Measurements from ENCODE around the gene PLA2G15.
A peak's percentile ranks its signal among the peaks of the same experiment; 100 is the strongest.

The PLA2G15 gene

DNA sequence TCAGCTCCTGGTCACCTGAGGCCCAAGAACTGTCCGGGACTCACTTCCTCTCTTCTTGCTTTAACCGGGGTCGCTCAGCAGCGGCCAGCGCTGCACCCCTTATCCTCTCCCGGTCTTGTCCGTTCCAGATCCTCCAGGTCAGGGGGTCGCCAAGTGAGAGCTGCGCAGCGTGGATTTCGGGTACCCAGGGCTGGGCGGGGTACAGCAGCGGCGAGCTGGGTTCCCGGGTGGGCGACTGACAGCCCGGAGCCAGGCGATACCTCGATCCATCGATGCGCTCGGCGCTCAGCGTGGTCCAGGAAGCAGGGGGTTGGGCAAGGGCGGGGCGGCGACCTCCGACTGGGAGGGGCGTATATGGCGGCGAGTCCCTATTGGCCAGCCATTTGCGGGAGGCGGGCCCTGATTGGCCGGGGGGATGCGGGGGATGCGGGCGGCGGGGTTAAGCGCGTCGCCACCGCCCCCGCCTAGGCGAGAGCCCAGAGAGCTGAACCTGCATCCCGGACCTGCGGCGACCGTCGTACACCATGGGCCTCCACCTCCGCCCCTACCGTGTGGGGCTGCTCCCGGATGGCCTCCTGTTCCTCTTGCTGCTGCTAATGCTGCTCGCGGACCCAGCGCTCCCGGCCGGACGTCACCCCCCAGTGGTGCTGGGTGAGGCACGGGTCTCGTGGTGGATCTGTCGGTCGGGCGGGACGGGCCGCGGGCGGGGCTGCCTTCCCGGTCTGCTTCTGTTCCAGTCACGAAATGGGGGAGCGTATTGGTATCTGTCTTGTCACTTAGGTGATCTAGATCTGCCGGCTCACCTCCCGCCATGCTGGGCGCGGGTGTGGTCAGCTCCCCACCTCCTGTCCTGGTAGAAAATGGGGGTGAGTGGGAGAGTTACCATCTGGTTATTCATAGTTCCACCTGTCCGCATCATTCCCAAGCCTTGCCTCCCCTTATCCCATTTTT, at the start of gene PLA2G15 (continued):
- TF ChIP-seq, protein P1, sequence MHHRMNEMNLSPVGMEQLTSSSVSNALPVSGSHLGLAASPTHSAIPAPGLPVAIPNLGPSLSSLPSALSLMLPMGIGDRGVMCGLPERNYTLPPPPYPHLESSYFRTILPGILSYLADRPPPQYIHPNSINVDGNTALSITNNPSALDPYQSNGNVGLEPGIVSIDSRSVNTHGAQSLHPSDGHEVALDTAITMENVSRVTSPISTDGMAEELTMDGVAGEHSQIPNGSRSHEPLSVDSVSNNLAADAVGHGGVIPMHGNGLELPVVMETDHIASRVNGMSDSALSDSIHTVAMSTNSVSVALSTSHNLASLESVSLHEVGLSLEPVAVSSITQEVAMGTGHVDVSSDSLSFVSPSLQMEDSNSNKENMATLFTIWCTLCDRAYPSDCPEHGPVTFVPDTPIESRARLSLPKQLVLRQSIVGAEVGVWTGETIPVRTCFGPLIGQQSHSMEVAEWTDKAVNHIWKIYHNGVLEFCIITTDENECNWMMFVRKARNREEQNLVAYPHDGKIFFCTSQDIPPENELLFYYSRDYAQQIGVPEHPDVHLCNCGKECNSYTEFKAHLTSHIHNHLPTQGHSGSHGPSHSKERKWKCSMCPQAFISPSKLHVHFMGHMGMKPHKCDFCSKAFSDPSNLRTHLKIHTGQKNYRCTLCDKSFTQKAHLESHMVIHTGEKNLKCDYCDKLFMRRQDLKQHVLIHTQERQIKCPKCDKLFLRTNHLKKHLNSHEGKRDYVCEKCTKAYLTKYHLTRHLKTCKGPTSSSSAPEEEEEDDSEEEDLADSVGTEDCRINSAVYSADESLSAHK (tag by site-specific recombination; IDR thresholded peaks at IDR 0.05): no peak; the same call in 1 of the 2 replicates
- TF ChIP-seq ZNF292 (tag by site-specific recombination; IDR thresholded peaks at IDR 0.05; ENCODE audit: borderline replicate concordance, low read depth) (no peak), ZNF211 (tag by site-specific recombination; IDR thresholded peaks at IDR 0.05; ENCODE audit: low read depth) (no peak), ZNF544 (tag by site-specific recombination; IDR thresholded peaks at IDR 0.05) (no peak), ZNF140 (tag by site-specific recombination; IDR thresholded peaks at IDR 0.05) (no peak), ZNF202 (tag by site-specific recombination; IDR thresholded peaks at IDR 0.05; ENCODE audit: borderline replicate concordance) (no peak), ZNF335 (tag by site-specific recombination; conservative IDR thresholded peaks at IDR 0.05) (peak; percentile 71), ZNF610 (tag by site-specific recombination; IDR thresholded peaks at IDR 0.05; ENCODE audit: borderline replicate concordance) (0 out of 2 replicates have a peak, but pooled peaks have one; percentile 26), ZNF423 (tag by site-specific recombination; IDR thresholded peaks at IDR 0.05) (no peak), ZNF248 (tag by site-specific recombination; IDR thresholded peaks at IDR 0.05) (no peak), ZNF416 (tag by site-specific recombination; IDR thresholded peaks at IDR 0.05) (no peak), ZNF214 (tag by site-specific recombination; IDR thresholded peaks at IDR 0.05; ENCODE audit: borderline replicate concordance) (no peak), ZNF433 (tag by site-specific recombination; IDR thresholded peaks at IDR 0.05; ENCODE audit: low read depth) (no peak), SETDB1 (IDR thresholded peaks at IDR 0.05; ENCODE audit: insufficient read length, low read length) (no peak), YY1 (tag by site-specific recombination; IDR thresholded peaks at IDR 0.05) (no peak), BCL11A (tag by site-specific recombination; IDR thresholded peaks at IDR 0.05; ENCODE audit: low read depth) (no peak), HOXA7 (CRISPR knock-in tag; IDR thresholded peaks at IDR 0.05; ENCODE audit: borderline replicate concordance) (no peak), ZNF10 (tag by site-specific recombination; IDR thresholded peaks at IDR 0.05) (no peak), ZNF571 (tag by site-specific recombination; IDR thresholded peaks at IDR 0.05) (no peak), ZNF791 (tag by site-specific recombination; IDR thresholded peaks at IDR 0.05) (no peak), SCRT1 (tag by site-specific recombination; IDR thresholded peaks at IDR 0.05; ENCODE audit: borderline replicate concordance) (no peak), MYNN (tag by site-specific recombination; IDR thresholded peaks at IDR 0.05; ENCODE audit: borderline replicate concordance) (no peak), ZNF350 (tag by site-specific recombination; IDR thresholded peaks at IDR 0.05) (no peak), ZNF112 (tag by site-specific recombination; IDR thresholded peaks at IDR 0.05) (no peak), EGR2 (tag by site-specific recombination; IDR thresholded peaks at IDR 0.05; ENCODE audit: low read depth) (peak; percentile 92)
- TF ChIP-seq, protein P2, sequence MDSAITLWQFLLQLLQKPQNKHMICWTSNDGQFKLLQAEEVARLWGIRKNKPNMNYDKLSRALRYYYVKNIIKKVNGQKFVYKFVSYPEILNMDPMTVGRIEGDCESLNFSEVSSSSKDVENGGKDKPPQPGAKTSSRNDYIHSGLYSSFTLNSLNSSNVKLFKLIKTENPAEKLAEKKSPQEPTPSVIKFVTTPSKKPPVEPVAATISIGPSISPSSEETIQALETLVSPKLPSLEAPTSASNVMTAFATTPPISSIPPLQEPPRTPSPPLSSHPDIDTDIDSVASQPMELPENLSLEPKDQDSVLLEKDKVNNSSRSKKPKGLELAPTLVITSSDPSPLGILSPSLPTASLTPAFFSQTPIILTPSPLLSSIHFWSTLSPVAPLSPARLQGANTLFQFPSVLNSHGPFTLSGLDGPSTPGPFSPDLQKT (IDR thresholded peaks at IDR 0.05; ENCODE audit: borderline replicate concordance, low read depth, low read length): no peak; the same call in 1 of the 2 replicates
- TF ChIP-seq, protein P3, sequence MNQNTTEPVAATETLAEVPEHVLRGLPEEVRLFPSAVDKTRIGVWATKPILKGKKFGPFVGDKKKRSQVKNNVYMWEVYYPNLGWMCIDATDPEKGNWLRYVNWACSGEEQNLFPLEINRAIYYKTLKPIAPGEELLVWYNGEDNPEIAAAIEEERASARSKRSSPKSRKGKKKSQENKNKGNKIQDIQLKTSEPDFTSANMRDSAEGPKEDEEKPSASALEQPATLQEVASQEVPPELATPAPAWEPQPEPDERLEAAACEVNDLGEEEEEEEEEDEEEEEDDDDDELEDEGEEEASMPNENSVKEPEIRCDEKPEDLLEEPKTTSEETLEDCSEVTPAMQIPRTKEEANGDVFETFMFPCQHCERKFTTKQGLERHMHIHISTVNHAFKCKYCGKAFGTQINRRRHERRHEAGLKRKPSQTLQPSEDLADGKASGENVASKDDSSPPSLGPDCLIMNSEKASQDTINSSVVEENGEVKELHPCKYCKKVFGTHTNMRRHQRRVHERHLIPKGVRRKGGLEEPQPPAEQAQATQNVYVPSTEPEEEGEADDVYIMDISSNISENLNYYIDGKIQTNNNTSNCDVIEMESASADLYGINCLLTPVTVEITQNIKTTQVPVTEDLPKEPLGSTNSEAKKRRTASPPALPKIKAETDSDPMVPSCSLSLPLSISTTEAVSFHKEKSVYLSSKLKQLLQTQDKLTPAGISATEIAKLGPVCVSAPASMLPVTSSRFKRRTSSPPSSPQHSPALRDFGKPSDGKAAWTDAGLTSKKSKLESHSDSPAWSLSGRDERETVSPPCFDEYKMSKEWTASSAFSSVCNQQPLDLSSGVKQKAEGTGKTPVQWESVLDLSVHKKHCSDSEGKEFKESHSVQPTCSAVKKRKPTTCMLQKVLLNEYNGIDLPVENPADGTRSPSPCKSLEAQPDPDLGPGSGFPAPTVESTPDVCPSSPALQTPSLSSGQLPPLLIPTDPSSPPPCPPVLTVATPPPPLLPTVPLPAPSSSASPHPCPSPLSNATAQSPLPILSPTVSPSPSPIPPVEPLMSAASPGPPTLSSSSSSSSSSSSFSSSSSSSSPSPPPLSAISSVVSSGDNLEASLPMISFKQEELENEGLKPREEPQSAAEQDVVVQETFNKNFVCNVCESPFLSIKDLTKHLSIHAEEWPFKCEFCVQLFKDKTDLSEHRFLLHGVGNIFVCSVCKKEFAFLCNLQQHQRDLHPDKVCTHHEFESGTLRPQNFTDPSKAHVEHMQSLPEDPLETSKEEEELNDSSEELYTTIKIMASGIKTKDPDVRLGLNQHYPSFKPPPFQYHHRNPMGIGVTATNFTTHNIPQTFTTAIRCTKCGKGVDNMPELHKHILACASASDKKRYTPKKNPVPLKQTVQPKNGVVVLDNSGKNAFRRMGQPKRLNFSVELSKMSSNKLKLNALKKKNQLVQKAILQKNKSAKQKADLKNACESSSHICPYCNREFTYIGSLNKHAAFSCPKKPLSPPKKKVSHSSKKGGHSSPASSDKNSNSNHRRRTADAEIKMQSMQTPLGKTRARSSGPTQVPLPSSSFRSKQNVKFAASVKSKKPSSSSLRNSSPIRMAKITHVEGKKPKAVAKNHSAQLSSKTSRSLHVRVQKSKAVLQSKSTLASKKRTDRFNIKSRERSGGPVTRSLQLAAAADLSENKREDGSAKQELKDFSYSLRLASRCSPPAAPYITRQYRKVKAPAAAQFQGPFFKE (tag by site-specific recombination; IDR thresholded peaks at IDR 0.05; ENCODE audit: borderline replicate concordance): no peak; the same call in none of the 2 replicates
- TF ChIP-seq, protein P4, sequence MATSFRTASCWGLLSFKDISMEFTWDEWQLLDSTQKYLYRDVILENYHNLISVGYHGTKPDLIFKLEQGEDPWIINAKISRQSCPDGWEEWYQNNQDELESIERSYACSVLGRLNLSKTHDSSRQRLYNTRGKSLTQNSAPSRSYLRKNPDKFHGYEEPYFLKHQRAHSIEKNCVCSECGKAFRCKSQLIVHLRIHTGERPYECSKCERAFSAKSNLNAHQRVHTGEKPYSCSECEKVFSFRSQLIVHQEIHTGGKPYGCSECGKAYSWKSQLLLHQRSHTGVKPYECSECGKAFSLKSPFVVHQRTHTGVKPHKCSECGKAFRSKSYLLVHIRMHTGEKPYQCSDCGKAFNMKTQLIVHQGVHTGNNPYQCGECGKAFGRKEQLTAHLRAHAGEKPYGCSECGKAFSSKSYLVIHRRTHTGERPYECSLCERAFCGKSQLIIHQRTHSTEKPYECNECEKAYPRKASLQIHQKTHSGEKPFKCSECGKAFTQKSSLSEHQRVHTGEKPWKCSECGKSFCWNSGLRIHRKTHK (tag by site-specific recombination; IDR thresholded peaks at IDR 0.05): no peak

Measured in HEK293 (cell line).